ENCODE data around the gene USP35.
A peak's percentile ranks its signal among the peaks of the same experiment; 100 is the strongest.
"Not testable (repeated sequence)": the region's sequence is repeated elsewhere in the genome, so short reads cannot be mapped to it uniquely, and the experiment has no call there.

The USP35 gene

GRCh38 chr11:78216571-78217287 lies 28.0 kb downstream of the USP35 start:
- DNase-seq: no peak

- DNase-seq: no peak
These were observed 29.2 kb downstream of the USP35 start for GRCh38 chr11:78217650-78218541.

GRCh38 chr11:78218707-78219492 lies 30.2 kb downstream of the USP35 start:
- no peak for DNase-seq

GRCh38 chr11:78219493-78220217 lies 30.9 kb downstream of the USP35 start:
- no peak for DNase-seq

GRCh38 chr11:78220218-78221157 lies 31.8 kb downstream of the USP35 start:
- no peak for DNase-seq

- no peak for DNase-seq
These were observed 32.9 kb downstream of the USP35 start for GRCh38 chr11:78221396-78222315.

GRCh38 chr11:78222726-78223125 lies 34.0 kb downstream of the USP35 start:
- not testable (repeated sequence) for DNase-seq

- no peak for DNase-seq
These were observed 34.7 kb downstream of the USP35 start for GRCh38 chr11:78223320-78223954.

GRCh38 chr11:78224506-78224905 lies 35.8 kb downstream of the USP35 start:
- DNase-seq: no peak

GRCh38 chr11:78224906-78225420 lies 36.2 kb downstream of the USP35 start:
- DNase-seq: no peak

GRCh38 chr11:78226684-78227680 lies 38.3 kb downstream of the USP35 start:
- no peak for DNase-seq

GRCh38 chr11:78227921-78228320 lies 39.2 kb downstream of the USP35 start:
- DNase-seq: no peak

- peak; percentile 50 for DNase-seq
These were observed 39.7 kb downstream of the USP35 start for GRCh38 chr11:78228467-78228866.

GRCh38 chr11:78229106-78229505 lies 40.4 kb downstream of the USP35 start:
- DNase-seq: no peak

GRCh38 chr11:78230161-78230877 lies 41.6 kb downstream of the USP35 start:
- peak; percentile 14 for DNase-seq

GRCh38 chr11:78231962-78232501 lies 43.3 kb downstream of the USP35 start:
- DNase-seq: no peak

- DNase-seq: not testable (repeated sequence)
These were observed 44.3 kb downstream of the USP35 start for GRCh38 chr11:78233046-78233445.
